Hepatocyte (in vitro differentiated cells): ENCODE measurements around the gene C2CD4D. TPM values are rescaled to one million over a fixed set of nuclear protein-coding genes. Genes with fewer than 3 reads are reported as not detected.
A peak's percentile ranks its signal among the peaks of the same experiment; 100 is the strongest.

Experiments
- DNase-seq: peaks from one replicate; pipeline ENCODE4 v3.0.0-alpha.2; 2016; ENCODE audit warnings: low spot score
- H2AFZ ChIP-seq: fragments of 200-600 bp; sonication (generic); 2 replicates; pipeline ENCODE4 v1.6.0; 2016; ENCODE audit warnings: antibody characterized with exemption, mild to moderate bottlenecking
- H3K27ac ChIP-seq: fragments of 200-600 bp; sonication (generic); 2 replicates; pipeline ENCODE4 v1.5.1; 2016; ENCODE audit warnings: mild to moderate bottlenecking
- H3K27me3 ChIP-seq: fragments of 200-600 bp; sonication (generic); 2 replicates; pipeline ENCODE4 v1.6.1; 2016
- H3K36me3 ChIP-seq: fragments of 200-600 bp; sonication (generic); replicated peaks from 2 replicates; pipeline ENCODE4 v1.5.1; 2016; ENCODE audit warnings: low read depth; ENCODE audit not compliant: insufficient read depth
- H3K4me1 ChIP-seq: fragments of 200-600 bp; sonication (generic); 2 replicates; pipeline ENCODE4 v1.5.1; 2016; ENCODE audit warnings: mild to moderate bottlenecking, moderate library complexity; ENCODE audit not compliant: insufficient read depth
- H3K4me2 ChIP-seq: fragments of 200-600 bp; sonication (generic); 2 replicates; pipeline ENCODE4 v1.6.0; 2016
- H3K4me3 ChIP-seq: fragments of 200-600 bp; sonication (generic); 2 replicates; pipeline ENCODE4 v1.5.1; 2016; ENCODE audit warnings: mild to moderate bottlenecking
- H3K79me2 ChIP-seq: fragments of 200-600 bp; sonication (generic); 2 replicates; pipeline ENCODE4 v1.6.0; 2017; ENCODE audit warnings: mild to moderate bottlenecking
- H3K9me2 ChIP-seq: fragments of 200-600 bp; sonication (generic); replicated peaks from 2 replicates; pipeline ENCODE4 v1.6.0; 2017; ENCODE audit warnings: mild to moderate bottlenecking; ENCODE audit not compliant: insufficient read depth
- H3K9me3 ChIP-seq: fragments of 200-600 bp; sonication (generic); 2 replicates; pipeline ENCODE4 v1.5.1; 2016; ENCODE audit warnings: low read depth, mild to moderate bottlenecking
- H4K20me1 ChIP-seq: fragments of 200-600 bp; sonication (generic); 2 replicates; pipeline ENCODE4 v1.6.0; 2016; ENCODE audit warnings: mild to moderate bottlenecking; ENCODE audit not compliant: insufficient read depth, poor library complexity, severe bottlenecking
- EZH2 ChIP-seq: fragments of 200-600 bp; sonication (generic); IDR thresholded peaks from 2 replicates; pipeline ENCODE4 v1.6.1; 2016; ENCODE audit warnings: antibody characterized with exemption, mild to moderate bottlenecking, borderline replicate concordance
- EZH2phosphoT487 ChIP-seq: fragments of 200-600 bp; sonication (generic); IDR thresholded peaks from one replicate; pipeline ENCODE4 v1.6.1; 2018; ENCODE audit warnings: antibody characterized with exemption, mild to moderate bottlenecking, low read depth, moderate library complexity; ENCODE audit not compliant: unreplicated experiment, severe bottlenecking
- WGBS: methylation state at CpG from one replicate; pipeline ENCODE4 v1.1.6; 2016; ENCODE audit warnings: low lambda C conversion rate; ENCODE audit errors: missing lambda C conversion rate; 5-methylcytosine and 5-hydroxymethylcytosine counted together
- polyA plus RNA-seq: library from polyadenylated mRNA; unstranded; fragments of >200 nt; fragmentation: Nextera tagmentation; extraction: Ambion mirVana; gene quantifications from 2 replicates; pipeline ENCODE4 v1.2.1, GENCODE V29; 2016
- total RNA-seq: library from RNA; depleted of rRNA; stranded (reverse); fragments of >200 nt; gene quantifications from 2 replicates; pipeline ENCODE4 v1.2.3, GENCODE V29; 2014
- TF ChIP-seq, protein P1 (sequence below): fragments of 200-600 bp; sonication (generic); IDR thresholded peaks from 2 replicates; pipeline ENCODE4 v1.5.1; 2016; ENCODE audit warnings: antibody characterized with exemption, mild to moderate bottlenecking; ENCODE audit not compliant: poor library complexity

The C2CD4D gene
- total and polyA plus RNA-seq, 2 experiments from 2014 or later, result 1.1 TPM; not detected in 1

DNA sequence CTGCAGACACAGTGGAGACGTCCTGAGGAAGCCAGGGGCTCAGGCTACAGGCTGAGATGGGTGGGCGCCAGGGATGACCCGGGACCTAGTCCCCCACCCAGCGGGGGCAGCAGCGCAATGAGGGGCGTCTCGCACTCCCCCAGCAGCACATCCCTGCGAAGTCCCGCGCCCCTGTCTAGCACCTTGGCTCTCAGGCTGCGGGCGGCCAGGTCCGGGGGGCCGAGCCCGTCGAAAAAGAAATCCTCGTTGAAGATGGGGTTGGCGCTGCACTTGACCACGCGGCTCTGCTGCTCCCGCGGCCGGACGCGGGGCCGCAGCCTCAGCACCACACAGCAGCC lies 1.8 kb downstream of the C2CD4D start:
- Histone ChIP-seq H3K4me2 (peak overlapping the region; percentile 91), H3K9me2 (no peaks in the 10 kb centered on the region), H3K79me2 (no peaks in the 10 kb centered on the region), H3K9me3 (no peaks in the 10 kb centered on the region), H3K27ac (no peak overlapping the region), H4K20me1 (no peaks in the 10 kb centered on the region), H3K27me3 (peaks cover 27% of the 10 kb centered on the region), H3K36me3 (no peaks in the 10 kb centered on the region), H2AFZ (no peak overlapping the region), H3K4me1 (peaks cover 13% of the 10 kb centered on the region), H3K4me3 (no peak overlapping the region)
- TF ChIP-seq EZH2phosphoT487 (no peak), EZH2 (peak; percentile 2)
- TF ChIP-seq, protein P1, sequence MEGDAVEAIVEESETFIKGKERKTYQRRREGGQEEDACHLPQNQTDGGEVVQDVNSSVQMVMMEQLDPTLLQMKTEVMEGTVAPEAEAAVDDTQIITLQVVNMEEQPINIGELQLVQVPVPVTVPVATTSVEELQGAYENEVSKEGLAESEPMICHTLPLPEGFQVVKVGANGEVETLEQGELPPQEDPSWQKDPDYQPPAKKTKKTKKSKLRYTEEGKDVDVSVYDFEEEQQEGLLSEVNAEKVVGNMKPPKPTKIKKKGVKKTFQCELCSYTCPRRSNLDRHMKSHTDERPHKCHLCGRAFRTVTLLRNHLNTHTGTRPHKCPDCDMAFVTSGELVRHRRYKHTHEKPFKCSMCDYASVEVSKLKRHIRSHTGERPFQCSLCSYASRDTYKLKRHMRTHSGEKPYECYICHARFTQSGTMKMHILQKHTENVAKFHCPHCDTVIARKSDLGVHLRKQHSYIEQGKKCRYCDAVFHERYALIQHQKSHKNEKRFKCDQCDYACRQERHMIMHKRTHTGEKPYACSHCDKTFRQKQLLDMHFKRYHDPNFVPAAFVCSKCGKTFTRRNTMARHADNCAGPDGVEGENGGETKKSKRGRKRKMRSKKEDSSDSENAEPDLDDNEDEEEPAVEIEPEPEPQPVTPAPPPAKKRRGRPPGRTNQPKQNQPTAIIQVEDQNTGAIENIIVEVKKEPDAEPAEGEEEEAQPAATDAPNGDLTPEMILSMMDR, result no peak
- no peak for DNase-seq
- 11% methylated on average over 26 of the region's 26 CpGs for WGBS

DNA sequence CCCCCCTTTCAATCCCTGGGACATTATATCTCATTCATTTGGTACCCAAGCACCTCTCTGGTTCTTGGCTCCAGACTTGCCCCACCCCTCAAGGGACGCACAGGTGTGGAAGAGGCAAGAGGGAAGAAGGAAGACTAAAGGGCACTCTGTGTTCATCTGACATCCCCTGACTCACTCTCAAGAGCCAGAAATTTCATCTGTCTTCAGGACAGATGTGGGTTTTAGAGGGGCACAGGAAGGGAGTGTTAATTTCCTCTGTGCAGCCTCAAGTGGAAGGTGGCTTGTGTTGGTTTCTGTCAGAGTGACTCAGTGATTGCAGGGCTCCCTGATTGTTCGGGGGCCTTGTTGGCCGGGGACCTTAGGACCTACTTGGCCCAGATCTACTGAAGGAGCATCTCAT lies 2.4 kb downstream of the C2CD4D start:
- no peak for DNase-seq
- Histone ChIP-seq H2AFZ (no peak overlapping the region), H3K4me3 (no peak overlapping the region), H3K27me3 (peaks cover 27% of the 10 kb centered on the region), H3K27ac (no peak overlapping the region), H3K9me3 (no peaks in the 10 kb centered on the region), H3K36me3 (no peaks in the 10 kb centered on the region), H3K79me2 (no peaks in the 10 kb centered on the region), H4K20me1 (no peaks in the 10 kb centered on the region), H3K4me2 (no peak overlapping the region), H3K9me2 (no peaks in the 10 kb centered on the region), H3K4me1 (peaks cover 13% of the 10 kb centered on the region)
- TF ChIP-seq EZH2, result peak; percentile 16
- TF ChIP-seq, protein P1, result no peak
- 73% methylated on average over 3 of the region's 3 CpGs for WGBS

DNA sequence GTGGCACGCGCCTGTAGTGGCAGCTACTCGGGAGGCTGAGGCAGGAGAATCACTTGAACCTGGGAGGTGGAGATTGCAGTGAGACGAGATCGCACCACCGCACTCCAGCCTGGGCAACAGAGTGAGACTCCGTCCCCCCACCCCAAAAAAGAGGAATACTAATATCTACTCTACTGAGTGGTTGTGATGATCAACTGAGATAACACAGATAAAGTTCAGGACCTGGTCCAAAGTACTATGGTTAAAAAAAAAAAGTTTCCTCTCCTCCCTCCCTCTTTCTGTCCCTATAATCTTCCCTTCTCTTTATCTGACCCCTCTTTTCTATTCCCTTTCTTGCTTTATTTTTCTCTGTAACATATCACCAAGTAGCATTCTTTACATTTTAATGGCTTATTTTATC lies 4.0 kb downstream of the C2CD4D start:
- DNase-seq, result no peak
- no peak overlapping the region for H3K4me3 ChIP-seq
- no peaks in the 10 kb centered on the region for H4K20me1 ChIP-seq
- H3K9me2 ChIP-seq, result no peaks in the 10 kb centered on the region
- no peak overlapping the region for H3K27ac ChIP-seq
- H3K27me3 ChIP-seq, result peaks cover 22% of the 10 kb centered on the region
- no peak for TF ChIP-seq EZH2phosphoT487
- no peak for TF ChIP-seq EZH2
- TF ChIP-seq, protein P1, result no peak
- no peaks in the 10 kb centered on the region for H3K36me3 ChIP-seq
- H3K4me2 ChIP-seq, result no peak overlapping the region
- whole genome bisulfite sequencing, result 94% methylated on average over 7 of the region's 7 CpGs
- H3K4me1 ChIP-seq, result peaks cover 13% of the 10 kb centered on the region
- H3K9me3 ChIP-seq, result no peaks in the 10 kb centered on the region
- H2AFZ ChIP-seq, result no peak overlapping the region
- H3K79me2 ChIP-seq, result no peaks in the 10 kb centered on the region

DNA sequence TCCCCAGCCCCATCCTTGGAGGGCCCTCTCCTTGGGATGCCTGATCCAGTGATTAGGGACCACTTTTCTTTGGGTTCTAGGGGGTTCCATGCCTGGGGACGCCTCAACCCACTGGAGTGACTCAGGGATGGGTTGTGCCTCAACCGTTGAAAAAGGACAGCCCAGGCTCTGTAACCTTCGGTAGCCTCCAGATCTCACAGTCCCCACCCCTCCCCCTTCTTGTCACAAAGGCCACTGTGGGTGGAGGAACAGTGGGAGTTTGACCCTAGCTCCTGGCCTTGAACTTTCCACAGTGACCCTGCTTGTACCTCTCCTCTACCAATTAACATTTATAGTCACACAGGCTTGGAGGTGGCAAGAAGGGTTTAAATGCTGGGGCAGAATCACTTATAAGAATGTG lies 5.4 kb downstream of the C2CD4D start:
- Histone ChIP-seq H3K9me3 (no peaks in the 10 kb centered on the region), H3K36me3 (no peaks in the 10 kb centered on the region), H3K27ac (no peak overlapping the region), H2AFZ (no peak overlapping the region), H3K4me3 (no peak overlapping the region), H3K27me3 (peaks cover 18% of the 10 kb centered on the region), H3K4me1 (peaks cover 9% of the 10 kb centered on the region), H3K79me2 (no peaks in the 10 kb centered on the region), H3K4me2 (no peak overlapping the region), H4K20me1 (no peaks in the 10 kb centered on the region), H3K9me2 (no peaks in the 10 kb centered on the region)
- TF ChIP-seq EZH2phosphoT487 (no peak), EZH2 (no peak)
- TF ChIP-seq, protein P1, result no peak
- 89% methylated on average over 3 of the region's 3 CpGs for WGBS
- no peak for DNase-seq
